A673 (cell line): Measurements from ENCODE around the gene CTIF.

Source experiments
- CTCF ChIP-seq: fragments of 300-800, 200-600 bp; sonication (generic); conservative IDR thresholded peaks from 2 replicates; pipeline ENCODE4 v1.5.1; 2017; ENCODE audit warnings: low read depth, mild to moderate bottlenecking, antibody characterized with exemption, low read length, moderate library complexity, mixed read lengths
- EZH2 ChIP-seq: fragments of 200-600 bp; sonication (generic); IDR thresholded peaks from 2 replicates; pipeline ENCODE4 v1.6.1; 2017; ENCODE audit warnings: borderline replicate concordance, low read depth, mild to moderate bottlenecking, mixed read lengths, antibody characterized with exemption, low read length; ENCODE audit not compliant: poor library complexity, severe bottlenecking

DNA sequence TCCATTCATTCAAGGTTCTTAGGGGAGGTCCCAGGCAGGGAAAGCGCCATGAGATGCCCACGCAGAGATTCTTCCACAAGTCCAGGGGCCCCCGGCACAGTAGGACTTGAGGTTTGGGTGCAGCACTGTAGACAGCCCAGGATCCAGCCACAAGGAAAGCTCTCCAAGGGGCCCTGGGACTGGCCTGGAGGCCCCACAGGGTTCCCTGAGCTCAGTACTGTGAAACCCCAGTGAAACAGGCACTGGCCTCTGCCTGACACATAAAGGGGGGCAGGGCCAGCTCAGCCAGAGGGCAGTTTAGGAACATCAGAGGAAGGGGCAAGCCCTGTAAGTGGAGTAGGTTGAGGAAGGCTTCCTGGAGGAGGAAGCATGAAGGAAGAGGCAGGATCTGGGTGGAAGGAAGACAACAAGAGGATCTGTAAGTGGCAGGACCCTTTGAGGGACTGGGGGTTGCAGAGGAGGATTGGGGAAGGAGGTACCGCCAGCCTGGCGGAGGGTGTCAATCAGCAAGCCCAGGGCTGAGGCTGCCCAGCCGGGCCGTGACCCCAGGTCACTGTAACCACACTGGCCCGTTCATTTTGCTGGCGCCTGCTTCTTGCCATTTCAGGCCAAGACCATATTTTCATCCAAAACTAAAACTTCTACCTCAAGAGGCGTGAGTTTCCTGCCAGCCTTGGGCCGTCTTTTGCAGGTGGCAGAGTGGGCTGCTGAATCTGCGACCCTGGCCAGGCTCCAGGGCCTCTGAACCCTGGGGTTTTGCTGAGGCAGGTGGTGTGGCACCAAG lies 236.7 kb downstream of the CTIF start:
- TF ChIP-seq CTCF (no peak), EZH2 (no peak)
